GM04503 (cell line): ENCODE data around the gene BANK1.

ENCODE experiments used
- DNase-seq: peaks from one replicate; pipeline ENCODE4 v3.0.0-alpha.2; 2012; ENCODE audit warnings: low read depth

Gene BANK1, protein sequence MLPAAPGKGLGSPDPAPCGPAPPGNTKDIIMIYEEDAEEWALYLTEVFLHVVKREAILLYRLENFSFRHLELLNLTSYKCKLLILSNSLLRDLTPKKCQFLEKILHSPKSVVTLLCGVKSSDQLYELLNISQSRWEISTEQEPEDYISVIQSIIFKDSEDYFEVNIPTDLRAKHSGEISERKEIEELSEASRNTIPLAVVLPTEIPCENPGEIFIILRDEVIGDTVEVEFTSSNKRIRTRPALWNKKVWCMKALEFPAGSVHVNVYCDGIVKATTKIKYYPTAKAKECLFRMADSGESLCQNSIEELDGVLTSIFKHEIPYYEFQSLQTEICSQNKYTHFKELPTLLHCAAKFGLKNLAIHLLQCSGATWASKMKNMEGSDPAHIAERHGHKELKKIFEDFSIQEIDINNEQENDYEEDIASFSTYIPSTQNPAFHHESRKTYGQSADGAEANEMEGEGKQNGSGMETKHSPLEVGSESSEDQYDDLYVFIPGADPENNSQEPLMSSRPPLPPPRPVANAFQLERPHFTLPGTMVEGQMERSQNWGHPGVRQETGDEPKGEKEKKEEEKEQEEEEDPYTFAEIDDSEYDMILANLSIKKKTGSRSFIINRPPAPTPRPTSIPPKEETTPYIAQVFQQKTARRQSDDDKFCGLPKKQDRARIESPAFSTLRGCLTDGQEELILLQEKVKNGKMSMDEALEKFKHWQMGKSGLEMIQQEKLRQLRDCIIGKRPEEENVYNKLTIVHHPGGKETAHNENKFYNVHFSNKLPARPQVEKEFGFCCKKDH

DNA sequence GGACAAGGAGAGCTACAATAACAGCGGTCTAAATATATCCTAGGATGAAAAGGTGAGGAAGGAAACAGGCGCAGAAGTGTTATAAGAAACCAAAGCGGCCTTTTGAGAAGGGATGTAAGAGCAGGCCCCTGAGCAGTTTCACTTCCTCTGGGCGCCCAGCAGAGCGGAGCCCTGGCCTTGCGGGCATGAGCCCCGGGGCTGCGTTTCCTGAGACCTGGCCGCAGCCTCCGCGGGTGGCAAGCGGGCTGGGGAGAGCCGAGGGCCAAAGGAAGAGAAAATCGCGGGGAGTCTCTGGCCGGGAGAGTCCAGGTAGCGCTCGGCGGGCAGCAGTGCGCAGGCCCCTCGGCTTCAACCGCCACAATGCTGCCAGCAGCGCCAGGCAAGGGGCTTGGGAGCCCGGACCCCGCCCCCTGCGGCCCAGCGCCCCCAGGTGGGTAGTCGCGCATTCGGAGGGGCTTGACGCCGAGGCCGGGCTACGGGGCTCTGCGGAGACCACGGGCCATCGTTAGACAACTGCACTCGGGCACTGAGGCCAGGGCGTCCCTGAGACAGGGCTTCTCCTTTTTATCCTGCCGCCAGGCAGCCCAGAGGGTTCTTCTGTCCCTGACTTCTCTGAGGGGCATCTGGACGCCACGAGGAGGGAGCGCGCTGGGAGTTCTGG lies at the start of gene BANK1:
Gene BANK1, plus strand, starts transcription at position 210 of the 661 bp plus-strand sequence. Its CDS starts 151 bp downstream, at position 361.
- DNase-seq, result no peak

DNA sequence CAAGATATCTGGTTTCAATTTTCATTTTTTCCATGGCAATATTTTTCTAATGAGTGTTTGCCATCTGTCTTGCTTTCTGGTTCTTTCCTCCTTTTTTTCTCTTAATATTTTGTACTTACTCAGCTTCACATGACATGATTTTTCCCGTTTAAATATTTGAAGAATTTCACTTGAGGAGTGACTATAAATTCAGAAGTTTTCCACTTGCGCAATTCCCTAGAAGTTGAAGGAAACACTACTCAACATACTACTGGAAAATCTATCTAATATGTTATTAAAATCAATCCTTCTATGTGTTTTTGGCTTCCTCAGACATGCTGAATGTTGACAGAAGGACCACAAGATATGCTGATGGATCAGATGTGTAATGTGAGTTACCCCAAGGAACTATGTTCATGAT lies 36.8 kb upstream of the BANK1 start:
- DNase-seq, result no peak

- no peak for DNase-seq
Observed at GRCh38 chr4:101756181-101756580, 34.3 kb upstream of the BANK1 start.

DNA sequence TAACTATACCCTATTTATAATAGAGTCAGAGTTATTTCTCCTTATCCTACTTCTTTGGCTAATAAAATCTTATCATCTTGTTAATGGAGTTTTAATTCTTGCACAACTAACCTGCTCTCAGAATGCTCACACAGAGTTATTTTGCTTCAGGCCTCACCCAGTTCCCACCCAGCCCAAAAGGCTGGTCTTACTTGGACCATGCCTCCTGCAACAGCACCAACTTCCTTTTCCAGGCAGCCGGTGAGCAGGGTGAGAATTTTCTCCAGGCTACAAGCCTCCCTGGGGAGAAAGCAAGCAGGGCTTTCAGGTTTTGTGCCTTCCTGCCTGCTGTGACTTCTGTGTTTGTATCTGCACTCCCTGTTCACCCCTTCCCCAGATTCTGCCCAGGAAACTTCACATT lies 29.1 kb upstream of the BANK1 start:
- DNase-seq, result no peak

DNA sequence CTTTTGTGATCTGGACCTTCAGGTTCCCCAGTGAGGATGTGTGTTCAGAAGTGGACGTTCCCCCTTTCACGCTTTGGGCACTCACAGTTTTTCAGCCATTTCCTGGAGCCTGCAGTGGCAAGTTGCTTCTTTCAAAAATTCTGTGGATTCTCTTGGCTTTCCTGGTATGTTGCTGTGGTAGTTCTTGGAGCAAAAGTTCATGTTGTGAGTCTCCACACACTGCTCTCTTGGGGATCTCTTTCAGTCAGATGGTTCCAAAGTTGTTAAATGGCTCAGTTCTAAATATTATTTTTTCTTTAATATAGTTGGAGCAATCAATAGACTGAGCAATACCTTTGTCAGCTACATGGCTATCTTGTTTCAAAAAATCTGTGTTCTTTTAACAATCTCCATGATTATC lies 28.5 kb upstream of the BANK1 start:
- DNase-seq, result no peak

DNA sequence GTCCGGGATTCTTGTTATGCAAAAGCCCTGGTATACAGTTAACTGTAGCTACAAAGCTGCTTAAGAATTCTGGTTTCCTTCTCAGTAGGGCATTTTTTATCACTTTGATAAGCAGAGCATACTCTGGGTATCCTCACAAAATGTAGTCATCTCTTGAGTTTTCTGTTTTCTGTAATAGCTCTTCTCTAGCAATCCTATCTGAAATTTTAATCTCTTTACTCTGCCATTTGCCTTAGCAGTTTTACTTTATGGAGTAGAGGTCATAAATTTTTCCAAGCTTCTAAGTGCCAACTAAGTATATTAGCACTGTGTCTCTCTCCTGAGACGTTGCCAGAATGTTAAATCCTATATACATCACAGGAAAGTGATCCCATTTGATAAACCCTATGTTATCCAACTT lies 28.0 kb upstream of the BANK1 start:
- no peak for DNase-seq

- no peak for DNase-seq
Observed at GRCh38 chr4:101763576-101763975, 27.0 kb upstream of the BANK1 start.

DNA sequence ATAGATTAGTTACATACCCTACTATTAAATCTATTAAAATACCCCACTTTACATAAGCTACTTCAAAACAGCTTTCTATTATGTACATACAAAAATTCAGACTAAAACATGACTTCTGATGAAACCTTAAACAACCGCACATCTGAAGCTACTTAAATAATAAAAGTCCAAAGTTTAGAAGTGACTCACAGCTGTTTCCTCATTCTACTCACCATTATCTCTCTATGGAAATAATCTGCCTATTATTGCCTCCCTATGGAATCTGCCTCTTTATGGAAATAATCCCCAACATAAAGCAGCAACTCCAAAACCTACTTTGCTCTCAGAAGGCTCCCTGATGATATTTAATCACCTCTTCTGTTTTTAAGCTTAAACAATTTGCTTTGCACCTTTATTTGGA lies 15.7 kb upstream of the BANK1 start:
- DNase-seq, result no peak

GRCh38 chr4:101777431-101777830 lies 13.1 kb upstream of the BANK1 start:
- no peak for DNase-seq

- DNase-seq, result no peak
Observed at GRCh38 chr4:101780284-101780683, 10.2 kb upstream of the BANK1 start.

DNA sequence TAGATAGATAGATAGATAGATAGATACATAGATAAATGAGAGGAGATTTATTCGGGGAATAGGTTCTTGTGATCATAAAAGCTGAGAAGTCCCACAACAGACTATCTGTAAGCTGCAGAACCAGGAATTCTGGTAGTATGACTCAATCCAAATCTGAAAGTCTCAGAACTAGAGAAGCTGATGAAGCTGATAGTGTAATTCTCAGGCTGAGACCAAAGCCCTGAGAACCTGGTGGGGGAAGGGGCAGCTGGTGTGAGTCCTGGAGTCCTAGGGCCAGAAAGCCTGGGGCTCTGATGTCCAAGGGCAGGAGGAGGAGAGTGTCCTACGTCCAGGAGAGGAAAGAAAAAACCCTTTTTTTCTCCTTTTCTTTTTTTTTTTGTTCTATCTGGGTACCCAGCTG lies 8.0 kb upstream of the BANK1 start:
- no peak for DNase-seq

- no peak for DNase-seq
Observed at GRCh38 chr4:101784957-101785356, 5.6 kb upstream of the BANK1 start.

DNA sequence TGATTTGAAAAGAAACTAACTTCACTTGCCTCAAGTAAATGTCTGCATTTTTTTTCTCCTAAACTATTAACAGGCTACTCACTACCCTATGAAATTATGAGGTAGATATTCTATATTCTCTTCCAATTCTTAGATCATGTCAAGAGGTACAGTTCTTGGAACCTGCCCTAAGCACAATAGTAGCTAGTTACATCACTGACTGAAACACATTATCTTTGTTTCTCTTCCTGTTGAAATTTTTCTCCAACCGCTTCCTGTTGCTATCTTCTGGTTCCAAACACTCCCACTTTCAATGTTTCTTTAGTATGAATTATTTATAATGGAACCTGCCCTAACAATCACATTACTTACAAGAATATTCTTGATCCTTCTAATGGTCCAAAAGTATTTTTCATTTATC lies 5.0 kb upstream of the BANK1 start:
- DNase-seq, result no peak

- DNase-seq, result no peak
Observed at GRCh38 chr4:101787701-101788316, 2.7 kb upstream of the BANK1 start.

DNA sequence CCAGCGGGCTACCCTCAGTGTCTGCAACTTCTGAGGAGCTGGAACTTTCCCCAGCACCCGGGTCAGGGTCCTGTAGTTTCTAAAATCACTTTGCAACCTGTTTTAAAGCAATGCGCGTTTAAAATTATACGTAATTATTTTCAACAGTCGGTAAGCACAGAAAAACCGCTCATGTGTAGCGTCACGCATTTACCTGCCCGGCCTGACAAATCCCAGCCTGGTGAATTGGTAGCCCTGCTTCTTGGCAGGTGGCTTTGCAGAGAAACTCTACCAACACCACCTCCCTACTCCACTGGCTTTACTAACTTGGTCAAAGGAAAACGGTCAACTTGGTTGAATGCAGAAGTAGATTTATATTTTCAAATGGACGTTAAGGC lies 640 bp downstream of the BANK1 start:
- no peak for DNase-seq

DNA sequence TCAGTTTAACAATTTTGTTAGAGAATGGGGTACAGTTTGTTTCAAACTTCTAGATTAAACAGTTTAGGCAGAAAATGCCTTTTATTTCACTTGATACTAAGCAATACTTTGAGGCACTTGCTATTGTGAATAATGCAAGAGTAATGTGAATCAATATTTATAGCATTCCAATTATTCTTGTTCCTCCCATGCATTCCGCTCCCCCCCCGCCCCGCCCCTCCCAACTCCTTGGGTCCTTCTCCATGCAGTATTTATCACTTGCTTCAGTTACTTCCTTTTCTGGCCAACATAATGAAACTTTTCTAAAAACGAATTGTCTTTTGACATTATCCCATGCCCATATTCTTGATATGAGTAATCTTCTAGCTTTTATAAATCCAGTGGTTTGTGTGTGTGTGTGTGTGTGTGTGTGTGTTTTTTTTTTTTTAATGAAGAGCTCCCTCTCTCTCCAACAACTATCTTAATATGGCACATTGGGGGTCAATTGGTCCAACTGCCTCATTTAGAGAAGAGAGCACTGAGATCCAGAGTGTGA lies 1.6 kb downstream of the BANK1 start:
- no peak for DNase-seq

DNA sequence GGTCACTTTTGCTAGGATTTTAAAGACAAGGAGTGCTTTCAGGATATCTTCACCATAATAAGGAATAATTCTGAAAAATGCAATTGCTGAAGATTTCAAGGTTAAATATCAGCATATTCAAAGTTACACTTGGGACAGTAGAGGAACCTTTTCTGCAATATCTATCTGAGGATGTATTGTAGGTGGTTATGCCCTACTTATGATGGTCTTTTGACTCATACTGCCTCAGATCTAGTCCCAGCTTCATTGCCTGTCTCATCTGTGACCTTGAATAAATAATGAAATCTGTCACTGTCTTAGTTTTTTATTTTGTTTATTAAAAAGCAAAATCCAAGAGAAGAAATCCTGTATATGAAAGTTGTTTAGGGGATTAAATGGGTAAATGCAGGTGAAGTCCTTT lies 2.9 kb downstream of the BANK1 start:
- no peak for DNase-seq

GRCh38 chr4:101794806-101795205 lies 4.3 kb downstream of the BANK1 start:
- no peak for DNase-seq

GRCh38 chr4:101795704-101796103 lies 5.2 kb downstream of the BANK1 start:
- DNase-seq, result no peak

- no peak for DNase-seq
Observed at GRCh38 chr4:101801958-101802357, 11.4 kb downstream of the BANK1 start.

DNA sequence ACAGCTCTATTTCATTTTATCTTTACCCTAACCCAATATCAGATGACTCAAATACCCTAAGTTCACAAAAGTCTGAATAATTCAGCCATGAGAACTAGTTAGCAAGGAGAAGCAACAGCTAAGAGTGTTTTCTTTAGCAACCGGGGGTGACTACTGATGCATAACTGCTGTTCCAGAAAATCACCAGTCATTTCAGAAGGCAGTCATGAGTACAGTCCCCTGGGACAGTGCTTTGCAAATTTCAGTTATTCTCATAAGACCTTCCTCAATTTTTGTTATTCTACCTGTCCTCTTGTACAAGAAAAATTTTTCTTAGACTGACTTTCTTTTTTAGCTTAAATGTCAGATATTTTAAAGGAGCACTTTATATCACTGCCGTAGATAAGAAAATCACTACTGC lies 16.4 kb downstream of the BANK1 start:
- DNase-seq, result no peak

DNA sequence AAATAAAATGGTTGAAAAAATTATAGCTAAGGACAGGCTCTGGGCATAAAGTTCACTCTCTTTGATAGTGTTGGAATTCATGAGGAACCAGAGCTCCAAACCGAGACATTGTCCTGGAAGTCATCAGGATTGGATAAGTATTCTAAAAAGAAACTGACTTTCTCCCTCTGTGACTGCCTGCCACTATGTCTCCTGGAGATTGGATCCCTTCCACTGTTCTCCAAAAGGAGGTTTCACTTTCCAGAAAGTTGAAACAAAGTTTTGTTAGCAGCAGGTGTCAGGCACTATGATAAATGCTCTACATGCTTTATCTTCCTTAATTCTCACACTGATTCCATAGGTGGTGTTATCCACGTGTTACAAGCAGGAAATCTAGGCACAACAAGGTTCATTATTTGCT lies 16.8 kb downstream of the BANK1 start:
- no peak for DNase-seq
